H9 (cell line): ENCODE results near the gene IL21R. TPM values are rescaled to one million over a fixed set of nuclear protein-coding genes. Genes with fewer than 3 reads are reported as not detected.
"Not testable (repeated sequence)": the region's sequence is repeated elsewhere in the genome, so short reads cannot be mapped to it uniquely, and the experiment has no call there.

Source experiments
- DNase-seq: peaks from one replicate; pipeline ENCODE4 v3.0.0-alpha.2; 2017
- H2AFZ ChIP-seq: one replicate; pipeline ENCODE4 v1.6.1; 2013; ENCODE audit warnings: mild to moderate bottlenecking, low read length, control low read depth, moderate library complexity
- H2AK5ac ChIP-seq: 2 replicates; pipeline ENCODE4 v1.6.1; 2013; ENCODE audit warnings: low read length, control low read depth, mixed read lengths; ENCODE audit not compliant: insufficient read length
- H2BK120ac ChIP-seq: one replicate; pipeline ENCODE4 v1.6.1; 2013; ENCODE audit warnings: low read depth, mild to moderate bottlenecking, low read length, control low read depth, inconsistent platforms; ENCODE audit not compliant: poor library complexity, severe bottlenecking
- H2BK12ac ChIP-seq: 2 replicates; pipeline ENCODE4 v1.6.1; 2013; ENCODE audit warnings: low read length, control low read depth, mixed read lengths, low read depth; ENCODE audit not compliant: insufficient read length
- H2BK15ac ChIP-seq: 2 replicates; pipeline ENCODE4 v1.6.1; 2013; ENCODE audit warnings: low read depth, low read length, control low read depth
- H2BK20ac ChIP-seq: one replicate; pipeline ENCODE4 v1.6.1; 2013; ENCODE audit warnings: low read depth, mild to moderate bottlenecking, low read length, control low read depth, inconsistent platforms; ENCODE audit not compliant: poor library complexity, severe bottlenecking
- H2BK5ac ChIP-seq: 2 replicates; pipeline ENCODE4 v1.6.1; 2013; ENCODE audit warnings: low read length, control low read depth, mixed read lengths; ENCODE audit not compliant: insufficient read length
- H3K14ac ChIP-seq: 2 replicates; pipeline ENCODE4 v1.6.1; 2013; ENCODE audit warnings: low read length, control low read depth; ENCODE audit not compliant: insufficient read depth
- H3K18ac ChIP-seq: 2 replicates; pipeline ENCODE4 v1.6.1; 2013; ENCODE audit warnings: low read depth, mild to moderate bottlenecking, mixed read lengths, low read length, control low read depth; ENCODE audit not compliant: insufficient read length
- H3K23ac ChIP-seq: 2 replicates; pipeline ENCODE4 v1.6.1; 2013; ENCODE audit warnings: low read length, control low read depth, mixed read lengths, low read depth; ENCODE audit not compliant: insufficient read length
- H3K23me2 ChIP-seq: 2 replicates; pipeline ENCODE4 v1.6.1; 2013; ENCODE audit warnings: low read depth, mild to moderate bottlenecking, mixed read lengths, low read length, control low read depth; ENCODE audit not compliant: insufficient read length, poor library complexity, severe bottlenecking
- H3K27ac ChIP-seq: 2 replicates; pipeline ENCODE4 v1.5.1; 2013; ENCODE audit warnings: low read length, control low read depth, mixed read lengths, low read depth; ENCODE audit not compliant: insufficient read length
- H3K27me3 ChIP-seq: 2 replicates; pipeline ENCODE4 v1.6.1; 2013; ENCODE audit warnings: low read length, control low read depth, inconsistent platforms; ENCODE audit not compliant: insufficient read depth
- H3K4ac ChIP-seq: 2 replicates; pipeline ENCODE4 v1.6.1; 2013; ENCODE audit warnings: low read depth, mild to moderate bottlenecking, control low read depth, inconsistent platforms, low read length, moderate library complexity
- H3K4me1 ChIP-seq: 2 replicates; pipeline ENCODE4 v1.6.1; 2013; ENCODE audit warnings: low read length, control low read depth, inconsistent platforms; ENCODE audit not compliant: insufficient read depth
- H3K4me2 ChIP-seq: 2 replicates; pipeline ENCODE4 v1.6.1; 2013; ENCODE audit warnings: low read length, control low read depth, mixed read lengths; ENCODE audit not compliant: insufficient read length, insufficient read depth
- H3K56ac ChIP-seq: 2 replicates; pipeline ENCODE4 v1.6.1; 2013; ENCODE audit warnings: low read depth, mild to moderate bottlenecking, mixed read lengths, low read length, control low read depth; ENCODE audit not compliant: insufficient read length
- H3K79me1 ChIP-seq: 2 replicates; pipeline ENCODE4 v1.6.1; 2013; ENCODE audit warnings: low read depth, mild to moderate bottlenecking, moderate library complexity, low read length, control low read depth, inconsistent platforms; ENCODE audit not compliant: insufficient read depth, poor library complexity, severe bottlenecking
- H3K79me2 ChIP-seq: 2 replicates; pipeline ENCODE4 v1.6.1; 2013; ENCODE audit warnings: low read length, control low read depth, inconsistent platforms; ENCODE audit not compliant: insufficient read depth
- H3K9ac ChIP-seq: 2 replicates; pipeline ENCODE4 v1.6.1; 2013; ENCODE audit warnings: low read length, control low read depth, mixed read lengths; ENCODE audit not compliant: insufficient read length; ENCODE audit errors: extremely low read depth
- H3K9me3 ChIP-seq: one replicate; pipeline ENCODE4 v1.6.1; 2013; ENCODE audit warnings: low read depth, low read length, inconsistent platforms; ENCODE audit not compliant: control insufficient read depth
- H3T11ph ChIP-seq: one replicate; pipeline ENCODE4 v1.6.1; 2013; ENCODE audit warnings: mild to moderate bottlenecking, low read length, control low read depth, inconsistent platforms
- H4K20me1 ChIP-seq: one replicate; pipeline ENCODE4 v1.6.1; 2013; ENCODE audit not compliant: control insufficient read depth, insufficient read length, insufficient read depth
- H4K5ac ChIP-seq: 2 replicates; pipeline ENCODE4 v1.6.1; 2013; ENCODE audit warnings: low read depth, mild to moderate bottlenecking, mixed read lengths, low read length, control low read depth; ENCODE audit not compliant: insufficient read length
- H4K8ac ChIP-seq: replicated peaks from 2 replicates; pipeline ENCODE4 v1.6.1; 2013; ENCODE audit warnings: low read length, control low read depth, mixed read lengths, low read depth; ENCODE audit not compliant: insufficient read length
- H4K91ac ChIP-seq: 2 replicates; pipeline ENCODE4 v1.6.1; 2013; ENCODE audit warnings: low read depth, mild to moderate bottlenecking, moderate library complexity, mixed read lengths, low read length, control low read depth; ENCODE audit not compliant: insufficient read length
- H3K27ac Mint-ChIP-seq, 3 experiments: 2 replicates in 2 of 3; 3 replicates in 1 of 3; pipeline ENCODE4 v1.8.0; 2020 to 2021; ENCODE audit warnings: mixed read lengths in 3 of 3, mild to moderate bottlenecking in 1 of 3, moderate library complexity in 1 of 3
- H3K27me3 Mint-ChIP-seq: 2 replicates; pipeline ENCODE4 v1.8.0; 2021; ENCODE audit warnings: low read depth, mild to moderate bottlenecking, moderate library complexity, mixed read lengths
- H3K36me3 Mint-ChIP-seq, 3 experiments: 2 replicates in 2 of 3; 3 replicates in 1 of 3; pipeline ENCODE4 v1.8.0; 2020 to 2021; ENCODE audit warnings: low read depth in 3 of 3, mixed read lengths in 3 of 3; ENCODE audit not compliant: insufficient read depth in 1 of 3
- H3K4me1 Mint-ChIP-seq, 2 experiments: 2 replicates each; pipeline ENCODE4 v1.8.0; 2020; ENCODE audit warnings: mixed read lengths in 2 of 2
- H3K4me3 Mint-ChIP-seq, 2 experiments: 2 replicates in 1 of 2; 3 replicates in 1 of 2; pipeline ENCODE4 v1.8.0; 2020 to 2021; ENCODE audit warnings: mild to moderate bottlenecking in 2 of 2, mixed read lengths in 2 of 2, moderate library complexity in 1 of 2
- H3K9me3 Mint-ChIP-seq, 2 experiments: 2 replicates in 1 of 2; 3 replicates in 1 of 2; pipeline ENCODE4 v1.8.0; 2020; ENCODE audit warnings: mild to moderate bottlenecking in 2 of 2, mixed read lengths in 2 of 2, moderate library complexity in 1 of 2
- CTCF ChIP-seq: fragments of 200-600 bp; sonication (generic); conservative IDR thresholded peaks from 3 replicates; pipeline ENCODE4 v1.8.0; 2021; ENCODE audit warnings: antibody characterized with exemption, mild to moderate bottlenecking
- WGBS: extraction: QIAGEN DNeasy Blood & Tissue Kit; methylation state at CpG from one replicate; pipeline ENCODE4 v1.1.7; 2013; ENCODE audit warnings: missing lambda C conversion rate, low lambda C conversion rate, mixed read lengths; ENCODE audit not compliant: insufficient read length; ENCODE audit errors: extremely low coverage; 5-methylcytosine and 5-hydroxymethylcytosine counted together
- total RNA-seq: library from RNA; stranded (reverse); gene quantifications from 2 replicates; pipeline ENCODE4 v1.2.1, GENCODE V29; 2021

The IL21R gene
- total RNA-seq, 1 experiment from 2014 or later, result 0.07 TPM

- no CpG with 5 or more reads among the region's 12 CpGs for WGBS
- no peak overlapping the region for H2BK5ac ChIP-seq
- H2BK15ac ChIP-seq, result no peak overlapping the region
- no peak overlapping the region for H2BK120ac ChIP-seq
- no peak overlapping the region for H4K5ac ChIP-seq
- H3K27me3 ChIP-seq, result no peaks in the 10 kb centered on the region
- H3K23me2 ChIP-seq, result no peaks in the 10 kb centered on the region
- no peak overlapping the region for H3K14ac ChIP-seq
- Mint-ChIP-seq H3K36me3 (peaks cover 0 to 17% (median 0%) of the 10 kb centered on the region in 3 experiments; a peak in 4 of 7 replicates), H3K27ac (no peak overlapping the region), H3K9me3 (no peaks in the 10 kb centered on the region), H3K27me3 (no peaks in the 10 kb centered on the region; the same call in 1 of the 2 replicates), H3K4me3 (no peak overlapping the region), H3K4me1 (peaks cover 2 to 3% of the 10 kb centered on the region in 2 experiments; a peak in 2 of 4 replicates)
- H4K8ac ChIP-seq, result no peak overlapping the region
- no peak overlapping the region for H2BK12ac ChIP-seq
- no peak overlapping the region for H2AK5ac ChIP-seq
- H3K79me1 ChIP-seq, result no peaks in the 10 kb centered on the region
- no peak overlapping the region for H2AFZ ChIP-seq
- H3K79me2 ChIP-seq, result no peaks in the 10 kb centered on the region
- H3K23ac ChIP-seq, result no peak overlapping the region
- no peak for TF ChIP-seq CTCF
- H3K4ac ChIP-seq, result no peak overlapping the region
- H3T11ph ChIP-seq, result no peak overlapping the region
- H3K4me2 ChIP-seq, result no peak overlapping the region
- no peak overlapping the region for H2BK20ac ChIP-seq
- H4K20me1 ChIP-seq, result peaks cover 2% of the 10 kb centered on the region
- H3K9me3 ChIP-seq, result no peaks in the 10 kb centered on the region
- no peak overlapping the region for H3K27ac ChIP-seq
- no peak for DNase-seq
- H3K56ac ChIP-seq, result no peak overlapping the region
- no peak overlapping the region for H4K91ac ChIP-seq
- H3K18ac ChIP-seq, result no peak overlapping the region
- H3K4me1 ChIP-seq, result no peaks in the 10 kb centered on the region
- H3K9ac ChIP-seq, result no peak overlapping the region
Observed at GRCh38 chr16:27455700-27456099, 53.7 kb downstream of the IL21R start.

- not testable (repeated sequence) for H4K5ac ChIP-seq, H4K91ac ChIP-seq, H4K8ac ChIP-seq, H3K14ac ChIP-seq, H3K27ac ChIP-seq, H3K18ac ChIP-seq, H3K9me3 Mint-ChIP-seq, DNase-seq, H3K4me1 Mint-ChIP-seq, H3K79me2 ChIP-seq, H3K27me3 Mint-ChIP-seq, H2BK120ac ChIP-seq, H3K4me2 ChIP-seq, H2BK5ac ChIP-seq, H3K27me3 ChIP-seq, H3K4me1 ChIP-seq, H3K9ac ChIP-seq, H3K56ac ChIP-seq, H3K4me3 Mint-ChIP-seq, H3K23me2 ChIP-seq, H3K23ac ChIP-seq, H2BK20ac ChIP-seq, H3K4ac ChIP-seq, H4K20me1 ChIP-seq, H3T11ph ChIP-seq, H2AFZ ChIP-seq, H3K79me1 ChIP-seq, H3K9me3 ChIP-seq, H2AK5ac ChIP-seq, H3K27ac Mint-ChIP-seq, H2BK12ac ChIP-seq, H2BK15ac ChIP-seq
- H3K36me3 Mint-ChIP-seq, result peaks cover 0 to 31% (median 10%) of the 10 kb centered on the region in 3 experiments; a peak in 5 of 7 replicates
- no CpG with 5 or more reads among the region's 17 CpGs for WGBS
Observed at GRCh38 chr16:27457605-27457900, 55.6 kb downstream of the IL21R start.
